K562 (cell line): Measurements from ENCODE around the gene TXNRD2. TPM values are rescaled to one million over a fixed set of nuclear protein-coding genes. Genes with fewer than 3 reads are reported as not detected.
A peak's percentile ranks its signal among the peaks of the same experiment; 100 is the strongest.

ENCODE experiments used
- CBFB ChIP-seq: sonication (generic); formaldehyde crosslinking; IDR thresholded peaks from 2 replicates; pipeline ENCODE4 v1.4.0; 2020; ENCODE audit warnings: mild to moderate bottlenecking, missing genetic modification reagents
- CHD4 ChIP-seq: fragments of 200-600 bp; sonication (generic); IDR thresholded peaks from 3 replicates; pipeline ENCODE4 v1.6.1; 2012; ENCODE audit warnings: low read depth, mild to moderate bottlenecking, mixed read lengths, low read length, inconsistent platforms; ENCODE audit not compliant: insufficient read depth, insufficient replicate concordance, poor library complexity, severe bottlenecking
- FOXM1 ChIP-seq, 2 experiments: fragments of 450-650 bp in 1 of 2; sonication (generic) in 1 of 2; formaldehyde crosslinking in 1 of 2; IDR thresholded peaks; 2 replicates each; pipeline versions ENCODE4 v1.6.1 to v1.9.0; 2017 to 2022; ENCODE audit warnings: low read depth in 2 of 2, mild to moderate bottlenecking in 2 of 2, missing genetic modification reagents in 1 of 2, moderate library complexity in 1 of 2
- GABPB2 ChIP-seq: fragments of 250-450 bp; sonication (Bioruptor Pico); conservative IDR thresholded peaks from 2 replicates; pipeline ENCODE4 v1.5.1; 2021; ENCODE audit warnings: mild to moderate bottlenecking
- L3MBTL2 ChIP-seq: fragments of 450-650 bp; IDR thresholded peaks from 2 replicates; pipeline ENCODE4 v1.6.1; 2016; ENCODE audit warnings: mild to moderate bottlenecking, moderate library complexity
- MAFF ChIP-seq: IDR thresholded peaks from 2 replicates; pipeline ENCODE4 v1.6.1; 2012; ENCODE audit warnings: low read length, improper control_type of control experiment
- NFE2 ChIP-seq: IDR thresholded peaks from 2 replicates; pipeline ENCODE4 v1.6.1; 2014; ENCODE audit warnings: antibody characterized with exemption, low read depth
- OTX1 ChIP-seq: fragments of 450-650 bp; formaldehyde crosslinking; IDR thresholded peaks from 2 replicates; pipeline ENCODE4 v1.4.0; 2022; ENCODE audit warnings: mild to moderate bottlenecking
- PTTG1 ChIP-seq: fragments of 450-650 bp; IDR thresholded peaks from 2 replicates; pipeline ENCODE4 v1.6.1; 2016; ENCODE audit warnings: low read depth, mild to moderate bottlenecking, missing genetic modification characterization, missing compliant biosample characterization
- TAF9B ChIP-seq: fragments of 450-650 bp; IDR thresholded peaks from 2 replicates; pipeline ENCODE4 v1.6.1; 2018; ENCODE audit warnings: mild to moderate bottlenecking; ENCODE audit not compliant: partially characterized antibody
- TRIM24 ChIP-seq, 2 experiments: fragments of 450-650 bp; IDR thresholded peaks; 2 replicates each; pipeline ENCODE4 v1.6.1; 2016
- ZKSCAN1 ChIP-seq: fragments of 150-350 bp; IDR thresholded peaks from 2 replicates; pipeline ENCODE4 v1.6.1; 2016; ENCODE audit warnings: low read depth, low read length
- ZKSCAN3 ChIP-seq: fragments of 250-450 bp; sonication (Bioruptor Pico); IDR thresholded peaks from 2 replicates; pipeline ENCODE4 v1.4.0; 2020
- ZNF316 ChIP-seq: fragments of 450-650 bp; IDR thresholded peaks from 2 replicates; pipeline ENCODE4 v1.6.1; 2016
- ZNF57 ChIP-seq: fragments of 450-650 bp; formaldehyde crosslinking; IDR thresholded peaks from 2 replicates; pipeline ENCODE4 v1.4.0; 2020; ENCODE audit warnings: mild to moderate bottlenecking, moderate library complexity
- ZNF583 ChIP-seq: fragments of 250-450 bp; sonication (Bioruptor Pico); IDR thresholded peaks from 2 replicates; pipeline ENCODE4 v1.4.0; 2020
- polyA plus RNA-seq, 8 experiments: library from polyadenylated mRNA; depleted of rRNA in 4 of 8; stranded (reverse) in 5 of 8; unstranded in 3 of 8; fragments of >200 nt; fragmentation: Nextera tagmentation in 2 of 8; fragmentation: Illumina TruSeq in 1 of 8; extraction: Ambion mirVana in 2 of 8; extraction: Trizol in 1 of 8; gene quantifications; 2 replicates each; pipeline versions ENCODE4 v1.2.1 to v1.2.3, GENCODE V29; 2011 to 2014; ENCODE audit warnings: inconsistent platforms in 1 of 8, missing spikeins in 1 of 8
- total RNA-seq, 7 experiments: library from RNA; depleted of rRNA in 6 of 7; stranded (reverse); fragments of >200 nt in 6 of 7; fragmentation: Illumina TruSeq in 2 of 7; extraction: Trizol in 2 of 7; gene quantifications; 2 replicates each; pipeline versions ENCODE4 v1.2.1 to v1.2.3, GENCODE V29; 2011 to 2021; ENCODE audit warnings: low replicate concordance in 1 of 7
- TF ChIP-seq, protein P1 (sequence below), 2 experiments: IDR thresholded peaks; 2 replicates each; pipeline ENCODE4 v1.6.1; 2011; ENCODE audit warnings: borderline replicate concordance in 1 of 2, control low read depth in 1 of 2, low read depth in 1 of 2, low read length in 1 of 2, mild to moderate bottlenecking in 1 of 2, mixed read lengths in 1 of 2, moderate library complexity in 1 of 2; ENCODE audit not compliant: insufficient read depth in 1 of 2, insufficient read length in 1 of 2, poor library complexity in 1 of 2, severe bottlenecking in 1 of 2; ENCODE audit errors: extremely low read depth in 1 of 2
- TF ChIP-seq, protein P2 (sequence below): fragments of 250-450 bp; sonication (Bioruptor Pico); IDR thresholded peaks from 2 replicates; pipeline ENCODE4 v1.5.0; 2021; ENCODE audit warnings: mild to moderate bottlenecking, borderline replicate concordance
- TF ChIP-seq, protein P3 (sequence below): sonication (generic); formaldehyde crosslinking; IDR thresholded peaks from 2 replicates; pipeline ENCODE4 v1.8.0; 2022; ENCODE audit warnings: mild to moderate bottlenecking, missing genetic modification reagents, borderline replicate concordance
- TF ChIP-seq, protein P4 (sequence below): fragments of 450-650 bp; IDR thresholded peaks from 2 replicates; pipeline ENCODE4 v1.6.1; 2016
- TF ChIP-seq, protein P5 (sequence below): fragments of 250-450 bp; sonication (Bioruptor Pico); IDR thresholded peaks from 2 replicates; pipeline ENCODE4 v1.9.0; 2021; ENCODE audit warnings: mild to moderate bottlenecking

TXNRD2 gene
- total and polyA plus RNA-seq, 9 of the 15 experiments (the other 6 are each of a cell fraction or from before 2014, with no cell fraction given) = 3.3 to 80.2 (median 49.4) TPM

DNA sequence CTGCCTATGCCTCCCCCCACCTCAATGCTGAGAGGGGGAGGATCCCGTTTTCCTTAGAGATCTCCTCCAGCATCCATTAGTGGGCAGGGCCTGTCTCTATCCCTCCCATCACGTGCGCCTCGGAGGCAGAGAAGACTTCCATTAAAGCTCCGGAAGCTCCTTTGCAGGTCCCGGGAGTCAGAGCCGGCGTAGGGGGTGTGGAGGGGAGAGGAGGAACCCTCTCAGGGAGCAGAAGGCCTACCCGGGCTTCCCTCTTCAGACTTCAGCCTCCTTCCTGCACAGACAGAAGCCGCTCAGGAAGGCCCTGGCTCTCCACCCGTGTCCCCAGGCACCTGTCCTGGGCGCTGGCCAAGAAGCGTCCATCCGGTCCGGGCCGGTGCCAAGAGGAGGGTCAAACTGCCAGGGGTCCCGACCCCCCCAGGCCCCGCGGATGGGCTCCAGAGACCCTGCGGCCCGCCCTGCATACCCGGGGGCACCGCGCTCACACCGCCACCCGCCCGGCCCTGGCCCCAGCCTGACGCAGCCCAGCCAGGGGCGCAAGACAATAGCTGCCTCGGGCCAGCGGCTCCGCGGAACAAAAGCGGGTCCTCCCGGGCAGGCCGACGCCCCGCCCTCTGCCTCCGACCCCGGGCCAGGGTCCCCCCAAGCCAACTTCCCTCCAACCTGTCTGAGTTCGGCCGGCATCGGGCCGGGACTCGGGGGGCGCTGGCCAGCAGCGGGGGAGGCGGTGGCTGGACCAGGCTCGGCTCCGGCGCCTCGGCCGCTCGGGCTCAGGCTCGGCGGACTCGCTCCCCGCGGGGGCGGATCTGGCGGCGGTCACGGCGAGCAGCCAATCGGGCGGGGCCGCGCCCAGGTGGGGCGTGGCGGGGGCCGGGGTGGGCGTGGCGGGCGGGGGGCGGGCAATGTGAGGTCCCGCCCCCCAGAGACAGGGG, 45.1 kb upstream of the TXNRD2 start (continued):
- TF ChIP-seq, protein P1, sequence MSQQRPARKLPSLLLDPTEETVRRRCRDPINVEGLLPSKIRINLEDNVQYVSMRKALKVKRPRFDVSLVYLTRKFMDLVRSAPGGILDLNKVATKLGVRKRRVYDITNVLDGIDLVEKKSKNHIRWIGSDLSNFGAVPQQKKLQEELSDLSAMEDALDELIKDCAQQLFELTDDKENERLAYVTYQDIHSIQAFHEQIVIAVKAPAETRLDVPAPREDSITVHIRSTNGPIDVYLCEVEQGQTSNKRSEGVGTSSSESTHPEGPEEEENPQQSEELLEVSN (IDR thresholded peaks at IDR 0.05; ENCODE audit: borderline replicate concordance in 1 of 2, extremely low read depth in 1 of 2, insufficient read depth in 1 of 2, insufficient read length in 1 of 2, low read depth in 1 of 2, low read length in 1 of 2, poor library complexity in 1 of 2, severe bottlenecking in 1 of 2) = peak; percentile 18 to 67
- TF ChIP-seq ZNF316 (no peak), ZNF57 (CRISPR knock-in tag) (no peak), CHD4 (peak; percentile 92), GABPB2 (CRISPR knock-in tag) (peak; percentile 80; the same call in 1 of the 2 replicates), PTTG1 (no peak), TRIM24 (IDR thresholded peaks at IDR 0.05) (no peak), CBFB (CRISPR knock-in tag) (no peak), ZKSCAN1 (peak; percentile 63; the same call in 1 of the 2 replicates), ZNF583 (CRISPR knock-in tag) (peak; percentile 81; the same call in 1 of the 2 replicates), NFE2 (no peak), OTX1 (CRISPR knock-in tag) (no peak), FOXM1 (IDR thresholded peaks at IDR 0.05; ENCODE audit: low read depth) (no peak), FOXM1 (CRISPR knock-in tag; IDR thresholded peaks at IDR 0.05; ENCODE audit: low read depth) (no peak), MAFF (no peak), L3MBTL2 (peak; percentile 74), TAF9B (no peak), ZKSCAN3 (CRISPR knock-in tag) (no peak)
- TF ChIP-seq, protein P2, sequence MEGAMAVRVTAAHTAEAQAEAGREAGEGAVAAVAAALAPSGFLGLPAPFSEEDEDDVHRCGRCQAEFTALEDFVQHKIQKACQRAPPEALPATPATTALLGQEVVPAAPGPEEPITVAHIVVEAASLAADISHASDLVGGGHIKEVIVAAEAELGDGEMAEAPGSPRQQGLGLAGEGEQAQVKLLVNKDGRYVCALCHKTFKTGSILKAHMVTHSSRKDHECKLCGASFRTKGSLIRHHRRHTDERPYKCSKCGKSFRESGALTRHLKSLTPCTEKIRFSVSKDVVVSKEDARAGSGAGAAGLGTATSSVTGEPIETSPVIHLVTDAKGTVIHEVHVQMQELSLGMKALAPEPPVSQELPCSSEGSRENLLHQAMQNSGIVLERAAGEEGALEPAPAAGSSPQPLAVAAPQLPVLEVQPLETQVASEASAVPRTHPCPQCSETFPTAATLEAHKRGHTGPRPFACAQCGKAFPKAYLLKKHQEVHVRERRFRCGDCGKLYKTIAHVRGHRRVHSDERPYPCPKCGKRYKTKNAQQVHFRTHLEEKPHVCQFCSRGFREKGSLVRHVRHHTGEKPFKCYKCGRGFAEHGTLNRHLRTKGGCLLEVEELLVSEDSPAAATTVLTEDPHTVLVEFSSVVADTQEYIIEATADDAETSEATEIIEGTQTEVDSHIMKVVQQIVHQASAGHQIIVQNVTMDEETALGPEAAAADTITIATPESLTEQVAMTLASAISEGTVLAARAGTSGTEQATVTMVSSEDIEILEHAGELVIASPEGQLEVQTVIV = no peak
- TF ChIP-seq, protein P3, sequence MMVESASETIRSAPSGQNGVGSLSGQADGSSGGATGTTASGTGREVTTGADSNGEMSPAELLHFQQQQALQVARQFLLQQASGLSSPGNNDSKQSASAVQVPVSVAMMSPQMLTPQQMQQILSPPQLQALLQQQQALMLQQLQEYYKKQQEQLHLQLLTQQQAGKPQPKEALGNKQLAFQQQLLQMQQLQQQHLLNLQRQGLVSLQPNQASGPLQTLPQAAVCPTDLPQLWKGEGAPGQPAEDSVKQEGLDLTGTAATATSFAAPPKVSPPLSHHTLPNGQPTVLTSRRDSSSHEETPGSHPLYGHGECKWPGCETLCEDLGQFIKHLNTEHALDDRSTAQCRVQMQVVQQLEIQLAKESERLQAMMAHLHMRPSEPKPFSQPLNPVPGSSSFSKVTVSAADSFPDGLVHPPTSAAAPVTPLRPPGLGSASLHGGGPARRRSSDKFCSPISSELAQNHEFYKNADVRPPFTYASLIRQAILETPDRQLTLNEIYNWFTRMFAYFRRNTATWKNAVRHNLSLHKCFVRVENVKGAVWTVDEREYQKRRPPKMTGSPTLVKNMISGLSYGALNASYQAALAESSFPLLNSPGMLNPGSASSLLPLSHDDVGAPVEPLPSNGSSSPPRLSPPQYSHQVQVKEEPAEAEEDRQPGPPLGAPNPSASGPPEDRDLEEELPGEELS (CRISPR knock-in tag) = no peak
- TF ChIP-seq, protein P4, sequence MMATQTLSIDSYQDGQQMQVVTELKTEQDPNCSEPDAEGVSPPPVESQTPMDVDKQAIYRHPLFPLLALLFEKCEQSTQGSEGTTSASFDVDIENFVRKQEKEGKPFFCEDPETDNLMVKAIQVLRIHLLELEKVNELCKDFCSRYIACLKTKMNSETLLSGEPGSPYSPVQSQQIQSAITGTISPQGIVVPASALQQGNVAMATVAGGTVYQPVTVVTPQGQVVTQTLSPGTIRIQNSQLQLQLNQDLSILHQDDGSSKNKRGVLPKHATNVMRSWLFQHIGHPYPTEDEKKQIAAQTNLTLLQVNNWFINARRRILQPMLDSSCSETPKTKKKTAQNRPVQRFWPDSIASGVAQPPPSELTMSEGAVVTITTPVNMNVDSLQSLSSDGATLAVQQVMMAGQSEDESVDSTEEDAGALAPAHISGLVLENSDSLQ = no peak
- TF ChIP-seq, protein P5, sequence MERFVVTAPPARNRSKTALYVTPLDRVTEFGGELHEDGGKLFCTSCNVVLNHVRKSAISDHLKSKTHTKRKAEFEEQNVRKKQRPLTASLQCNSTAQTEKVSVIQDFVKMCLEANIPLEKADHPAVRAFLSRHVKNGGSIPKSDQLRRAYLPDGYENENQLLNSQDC (CRISPR knock-in tag) = no peak; the same call in 1 of the 2 replicates
